Left lung (tissue), 10 donors: ENCODE results near the gene CUTA. TPM values are rescaled to one million over a fixed set of nuclear protein-coding genes. Genes with fewer than 3 reads are reported as not detected.
A peak's percentile ranks its signal among the peaks of the same experiment; 100 is the strongest.

Experiments
- ATAC-seq: fragments of 200-7000 bp; cut with Tn5 transposase; one replicate; pipeline ENCODE4 v1.9.1; 2020; ENCODE audit warnings: moderate library complexity
- DNase-seq, 4 donors: peaks; one replicate each; pipeline ENCODE4 v3.0.0-alpha.2; 2013 to 2020
- H3K27ac ChIP-seq, 2 donors: fragments of 200-600 bp; sonication (generic) in 1 of 2; one replicate each; pipeline versions ENCODE4 v1.5.0 to v1.8.0; 2020 to 2021
- H3K27me3 ChIP-seq, 2 donors: fragments of 200-600 bp; sonication (generic) in 1 of 2; one replicate each; pipeline versions ENCODE4 v1.5.0 to v1.8.0; 2020 to 2021
- H3K36me3 ChIP-seq, 2 donors: fragments of 200-600 bp; sonication (generic) in 1 of 2; one replicate each; pipeline versions ENCODE4 v1.5.0 to v1.8.0; 2020 to 2021
- H3K4me1 ChIP-seq, 2 donors: fragments of 200-600 bp; one replicate each; pipeline ENCODE4 v1.8.0; 2021
- H3K4me3 ChIP-seq, 2 donors: fragments of 200-600 bp; sonication (generic) in 1 of 2; one replicate each; pipeline versions ENCODE4 v1.5.0 to v1.8.0; 2020 to 2021; ENCODE audit warnings: mild to moderate bottlenecking in 1 of 2
- H3K9me3 ChIP-seq, 2 donors: fragments of 200-600 bp; sonication (generic) in 1 of 2; one replicate each; pipeline versions ENCODE4 v1.5.0 to v1.8.0; 2020 to 2021
- CTCF ChIP-seq, 2 donors: fragments of 200-600 bp; sonication (generic) in 1 of 2; IDR thresholded peaks; one replicate each; pipeline versions ENCODE4 v1.5.0 to v1.8.0; 2021; ENCODE audit warnings: antibody characterized with exemption in 2 of 2
- intact Hi-C, 2 donors: fragments of 100-400 bp; cut with DNase I; formaldehyde crosslinking; loops; one replicate each; pipeline versions ENCODE4 v1.11.2 to v1.14.2; 2022
- polyA plus RNA-seq, 6 donors: library from polyadenylated mRNA; unstranded; fragments of 120-200 nt; gene quantifications; one replicate each; pipeline ENCODE4 v1.2.1, GENCODE V29; 2013; ENCODE audit not compliant: insufficient read length in 6 of 6
- total RNA-seq, 2 donors: library from RNA; stranded (reverse); fragmentation: NEBNext Ultra II Directional; extraction: Animal tissue kit (Norgen Biotek cat#: 25700); gene quantifications; one replicate each; pipeline ENCODE4 v1.2.1, GENCODE V29; 2021
- donor health status: DM: no; HTN: yes; CAD: no.
- donor health status: DM: no; HTN: no; CAD: no.

The CUTA gene
- total and polyA plus RNA-seq, 8 donors: 144 to 189 (median 175) TPM

GRCh38 chr6:33419580-33420490 is 1.9 kb upstream of the CUTA start, which contains the start of gene SYNGAP1:
Gene SYNGAP1, plus strand, starts transcription at chr6:33420065. Its CDS starts 200 bp downstream, at chr6:33420265.
- intact Hi-C loops: loop anchor here in 1 of 2 donors (10.0 kb wide), 1 partner anchor 105 kb away; the partner anchor contains the start of genes TAPBP and ZBTB22
- ATAC-seq (no peak), DNase-seq (peak in 2 of 4 donors; percentile 66 to 74)
- no peak for TF ChIP-seq CTCF (IDR thresholded peaks at IDR 0.05)
- Histone ChIP-seq H3K9me3 (no peaks in the 10 kb centered on the region), H3K36me3 (peaks cover 0 to 13% of the 10 kb centered on the region in 2 donors), H3K4me3 (peak within 1 kb of the TSS in 1 of 2 donors; percentile 7), H3K27ac (peak within 1 kb of the TSS in 1 of 2 donors; percentile 53), H3K4me1 (peaks cover 17 to 46% of the 10 kb centered on the region in 2 donors), H3K27me3 (no peaks in the 10 kb centered on the region)

- no peaks in the 10 kb centered on the region for H3K9me3 ChIP-seq
- no peak for TF ChIP-seq CTCF (IDR thresholded peaks at IDR 0.05)
- DNase-seq (no peak), ATAC-seq (no peak)
- intact Hi-C loops: loop anchor here in 1 of 2 donors (10.0 kb wide), 1 partner anchor 104 kb away; the partner anchor contains the start of genes TAPBP and ZBTB22
- H3K27me3 ChIP-seq: no peaks in the 10 kb centered on the region
- peaks cover 13 to 40% of the 10 kb centered on the region in 2 donors for H3K4me1 ChIP-seq
- peak overlapping the region; percentile 16 to 77 for H3K4me3 ChIP-seq
- H3K36me3 ChIP-seq: peaks cover 0 to 24% of the 10 kb centered on the region in 2 donors
- H3K27ac ChIP-seq: peak overlapping the region; percentile 91 to 93
Observed at GRCh38 chr6:33418690-33419291, 884 bp upstream of the CUTA start.

- no peak for TF ChIP-seq CTCF (IDR thresholded peaks at IDR 0.05)
- Histone ChIP-seq H3K36me3 (peaks cover 0 to 38% of the 10 kb centered on the region in 2 donors), H3K27me3 (no peaks in the 10 kb centered on the region), H3K9me3 (no peaks in the 10 kb centered on the region), H3K4me1 (peaks cover 13 to 45% of the 10 kb centered on the region in 2 donors), H3K4me3 (peak overlapping the region; percentile 75 to 77), H3K27ac (peak overlapping the region; percentile 83 to 93)
- peak; percentile 26 for ATAC-seq
- intact Hi-C loops: loop anchor here in 1 of 2 donors (10.0 kb wide), 1 partner anchor 103 kb away; the partner anchor contains the start of genes TAPBP and ZBTB22
- DNase-seq: no peak
Observed at GRCh38 chr6:33417128-33417902, 592 bp downstream of the CUTA start.

- intact Hi-C loops: loop anchor here in 1 of 2 donors (10.0 kb wide), 1 partner anchor 102 kb away; the partner anchor contains the start of genes TAPBP and ZBTB22
- TF ChIP-seq CTCF (IDR thresholded peaks at IDR 0.05): no peak
Observed at GRCh38 chr6:33416386-33417127, 1.4 kb downstream of the CUTA start.

More at GRCh38 chr6:33416386-33417127, 1.4 kb downstream of the CUTA start:
- H3K4me1 ChIP-seq: peaks cover 16 to 52% of the 10 kb centered on the region in 2 donors
- DNase-seq: no peak
- H3K36me3 ChIP-seq: peaks cover 0 to 38% of the 10 kb centered on the region in 2 donors
- H3K9me3 ChIP-seq: no peaks in the 10 kb centered on the region
- peak overlapping the region; percentile 75 to 77 for H3K4me3 ChIP-seq
- ATAC-seq: no peak
- peak overlapping the region; percentile 83 to 93 for H3K27ac ChIP-seq
- H3K27me3 ChIP-seq: no peaks in the 10 kb centered on the region
